ENCODE data around the gene ADPRS. TPM values are rescaled to one million over a fixed set of nuclear protein-coding genes. Genes with fewer than 3 reads are reported as not detected.

The ADPRS gene
- 10 to 100 TPM; 41.0 to 64.3 (median 48.0) TPM for total RNA-seq

- WGBS, 2 donors, result 0 to 1% methylated on average over 24 to 49 of the region's 84 CpGs
- Histone ChIP-seq H3K9me3 (no peaks in the 10 kb centered on the region), H3K36me3 (peaks cover 5 to 32% (median 19%) of the 10 kb centered on the region in 3 donors), H3K27me3 (peaks cover 0 to 24% of the 10 kb centered on the region in 2 donors), H3K4me3 (peak within 1 kb of the TSS; percentile 88 to 97 (median 94)), H3K4me1 (peaks cover 0 to 51% (median 29%) of the 10 kb centered on the region in 4 donors), H3K27ac (peak within 1 kb of the TSS; percentile 79 to 95 (median 90))
- TF ChIP-seq POLR2A (IDR thresholded peaks at IDR 0.05), result peak; percentile 78 to 89
- peak; percentile 59 to 97 for TF ChIP-seq EP300 (IDR thresholded peaks at IDR 0.05)
- TF ChIP-seq CTCF (IDR thresholded peaks at IDR 0.05), result peak; percentile 96 to 100 (median 99)
- DNase-seq (ENCODE audit: low spot score in 2 of 2), result peak; percentile 71 to 73
Measured at GRCh38 chr1:36088577-36089392, at the start of gene ADPRS. Gene ADPRS (plus strand): TSS chr1:36088892. CDS start chr1:36088905, 13 bp downstream.

- Histone ChIP-seq H3K36me3 (peaks cover 0 to 93% (median 18%) of the 10 kb centered on the region in 3 donors), H3K27me3 (no peaks in the 10 kb centered on the region), H3K27ac (no peak overlapping the region), H3K4me1 (no peaks in the 10 kb centered on the region), H3K4me3 (no peak overlapping the region), H3K9me3 (no peaks in the 10 kb centered on the region)
- 95 to 97% methylated on average over 2 of the region's 2 CpGs for WGBS, 2 donors
- no peak for TF ChIP-seq CTCF (IDR thresholded peaks at IDR 0.05)
- no peak for TF ChIP-seq EP300 (IDR thresholded peaks at IDR 0.05)
- no peak for TF ChIP-seq POLR2A (IDR thresholded peaks at IDR 0.05)
- no peak for DNase-seq (ENCODE audit: low spot score in 2 of 2)
Measured at GRCh38 chr1:36040238-36040637, 48.5 kb upstream of the ADPRS start.

- peaks cover 0 to 99% (median 0%) of the 10 kb centered on the region in 3 donors for H3K36me3 ChIP-seq
- TF ChIP-seq EP300 (IDR thresholded peaks at IDR 0.05) (no peak), POLR2A (IDR thresholded peaks at IDR 0.05) (no peak), CTCF (IDR thresholded peaks at IDR 0.05) (no peak)
Measured at GRCh38 chr1:36051821-36052220, 36.9 kb upstream of the ADPRS start.

GRCh38 chr1:36053978-36054377 lies 34.7 kb upstream of the ADPRS start:
- H3K27ac ChIP-seq, result no peak overlapping the region
- H3K9me3 ChIP-seq, result no peaks in the 10 kb centered on the region
- no peaks in the 10 kb centered on the region for H3K4me1 ChIP-seq
- DNase-seq (ENCODE audit: low spot score in 2 of 2), result no peak
- peaks cover 0 to 84% (median 0%) of the 10 kb centered on the region in 3 donors for H3K36me3 ChIP-seq
- H3K4me3 ChIP-seq, result no peak overlapping the region
- H3K27me3 ChIP-seq, result no peaks in the 10 kb centered on the region
- no peak for TF ChIP-seq EP300 (IDR thresholded peaks at IDR 0.05)
- TF ChIP-seq CTCF (IDR thresholded peaks at IDR 0.05), result no peak
- no peak for TF ChIP-seq POLR2A (IDR thresholded peaks at IDR 0.05)

More at GRCh38 chr1:36051821-36052220, 36.9 kb upstream of the ADPRS start:
- Histone ChIP-seq H3K27ac (no peak overlapping the region), H3K4me1 (no peaks in the 10 kb centered on the region), H3K4me3 (no peak overlapping the region), H3K27me3 (no peaks in the 10 kb centered on the region), H3K9me3 (peaks cover 0 to 10% (median 0%) of the 10 kb centered on the region in 4 donors)
- no peak for DNase-seq (ENCODE audit: low spot score in 2 of 2)

- Histone ChIP-seq H3K4me1 (no peaks in the 10 kb centered on the region), H3K4me3 (no peak overlapping the region), H3K9me3 (no peaks in the 10 kb centered on the region), H3K36me3 (peaks cover 0 to 73% (median 0%) of the 10 kb centered on the region in 3 donors), H3K27ac (no peak overlapping the region), H3K27me3 (no peaks in the 10 kb centered on the region)
- TF ChIP-seq EP300 (IDR thresholded peaks at IDR 0.05), result no peak
- no peak for TF ChIP-seq CTCF (IDR thresholded peaks at IDR 0.05)
- TF ChIP-seq POLR2A (IDR thresholded peaks at IDR 0.05), result no peak
- no peak for DNase-seq (ENCODE audit: low spot score in 2 of 2)
- WGBS, 2 donors, result 81 to 89% methylated on average over 5 of the region's 5 CpGs
Measured at GRCh38 chr1:36055706-36056105, 33.0 kb upstream of the ADPRS start.
